ENCODE results near the gene SQOR.

GRCh38 chr15:45729141-45729540 lies 94.3 kb downstream of the SQOR start:
- TF ChIP-seq CTCF (conservative IDR thresholded peaks at IDR 0.05; ENCODE audit: low read depth in 2 of 2) (no peak), ETS1 (IDR thresholded peaks at IDR 0.05) (no peak), CREB1 (CRISPR knock-in tag; IDR thresholded peaks at IDR 0.05; ENCODE audit: low read depth) (no peak), EZH2 (IDR thresholded peaks at IDR 0.05; ENCODE audit: low read depth, unreplicated experiment) (no peak), EZH2phosphoT487 (IDR thresholded peaks at IDR 0.05; ENCODE audit: unreplicated experiment) (no peak), POLR2AphosphoS5 (IDR thresholded peaks at IDR 0.05; ENCODE audit: low read depth) (no peak), ZNF331 (CRISPR knock-in tag; IDR thresholded peaks at IDR 0.05; ENCODE audit: low read depth) (no peak)
- TF ChIP-seq, protein P1, sequence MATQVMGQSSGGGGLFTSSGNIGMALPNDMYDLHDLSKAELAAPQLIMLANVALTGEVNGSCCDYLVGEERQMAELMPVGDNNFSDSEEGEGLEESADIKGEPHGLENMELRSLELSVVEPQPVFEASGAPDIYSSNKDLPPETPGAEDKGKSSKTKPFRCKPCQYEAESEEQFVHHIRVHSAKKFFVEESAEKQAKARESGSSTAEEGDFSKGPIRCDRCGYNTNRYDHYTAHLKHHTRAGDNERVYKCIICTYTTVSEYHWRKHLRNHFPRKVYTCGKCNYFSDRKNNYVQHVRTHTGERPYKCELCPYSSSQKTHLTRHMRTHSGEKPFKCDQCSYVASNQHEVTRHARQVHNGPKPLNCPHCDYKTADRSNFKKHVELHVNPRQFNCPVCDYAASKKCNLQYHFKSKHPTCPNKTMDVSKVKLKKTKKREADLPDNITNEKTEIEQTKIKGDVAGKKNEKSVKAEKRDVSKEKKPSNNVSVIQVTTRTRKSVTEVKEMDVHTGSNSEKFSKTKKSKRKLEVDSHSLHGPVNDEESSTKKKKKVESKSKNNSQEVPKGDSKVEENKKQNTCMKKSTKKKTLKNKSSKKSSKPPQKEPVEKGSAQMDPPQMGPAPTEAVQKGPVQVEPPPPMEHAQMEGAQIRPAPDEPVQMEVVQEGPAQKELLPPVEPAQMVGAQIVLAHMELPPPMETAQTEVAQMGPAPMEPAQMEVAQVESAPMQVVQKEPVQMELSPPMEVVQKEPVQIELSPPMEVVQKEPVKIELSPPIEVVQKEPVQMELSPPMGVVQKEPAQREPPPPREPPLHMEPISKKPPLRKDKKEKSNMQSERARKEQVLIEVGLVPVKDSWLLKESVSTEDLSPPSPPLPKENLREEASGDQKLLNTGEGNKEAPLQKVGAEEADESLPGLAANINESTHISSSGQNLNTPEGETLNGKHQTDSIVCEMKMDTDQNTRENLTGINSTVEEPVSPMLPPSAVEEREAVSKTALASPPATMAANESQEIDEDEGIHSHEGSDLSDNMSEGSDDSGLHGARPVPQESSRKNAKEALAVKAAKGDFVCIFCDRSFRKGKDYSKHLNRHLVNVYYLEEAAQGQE (IDR thresholded peaks at IDR 0.05; ENCODE audit: unreplicated experiment) = no peak

Data from GM23338 (cell line).